NCI-H2029 treated with DMSO at 0.1 percent for 48 hours (cell line): ENCODE results near the gene CYP4V2.
A peak's percentile ranks its signal among the peaks of the same experiment; 100 is the strongest.

Experiments used
- DNase-seq: peaks from one replicate; lab custom pipeline; 2025; lab: John Stamatoyannopoulos, UW

CYP4V2 gene

GRCh38 chr4:186191200-186192065 is at the start of gene CYP4V2:
TSS of gene CYP4V2 (plus strand) at chr4:186191567. CDS start at chr4:186191824, 257 bp downstream.
- no peak for DNase-seq

DNA sequence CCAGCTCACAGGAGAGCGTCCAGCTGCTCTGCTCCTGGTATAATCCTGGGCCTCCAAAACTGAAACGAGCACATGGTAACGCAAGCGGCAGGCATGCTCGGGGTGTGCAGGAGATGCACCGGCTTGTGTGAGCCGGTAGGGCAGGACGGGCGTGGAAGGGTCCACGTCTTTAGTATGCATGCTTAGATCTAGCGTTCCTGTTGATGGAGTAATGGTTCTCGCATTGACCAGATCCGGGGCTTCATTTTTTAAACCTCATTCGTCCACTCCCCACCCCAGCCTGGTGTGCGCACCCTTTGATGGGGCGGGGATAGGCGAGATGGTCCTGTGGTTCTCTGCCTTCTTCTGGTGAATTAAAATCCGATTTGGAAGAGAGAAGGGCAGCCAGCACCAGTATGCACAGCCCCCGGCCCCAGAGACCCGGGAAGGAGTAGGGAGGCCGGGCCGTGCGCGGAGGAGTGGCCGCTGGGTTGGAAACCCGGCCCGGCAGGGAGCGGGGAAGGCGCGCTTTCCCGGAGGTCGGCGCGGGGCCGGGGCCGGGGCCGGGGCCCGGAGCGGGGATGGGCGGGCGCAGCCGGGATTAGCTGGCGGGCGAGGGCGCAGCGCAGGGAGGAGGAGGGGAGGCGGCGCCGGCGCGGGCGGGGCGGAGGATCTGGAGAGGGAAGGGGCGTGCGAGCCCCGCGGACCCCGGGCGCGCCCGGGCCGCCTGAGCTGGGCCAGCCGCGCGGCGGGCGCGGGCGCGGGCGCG is 47.0 kb upstream of the CYP4V2 start:
- no peak for DNase-seq

DNA sequence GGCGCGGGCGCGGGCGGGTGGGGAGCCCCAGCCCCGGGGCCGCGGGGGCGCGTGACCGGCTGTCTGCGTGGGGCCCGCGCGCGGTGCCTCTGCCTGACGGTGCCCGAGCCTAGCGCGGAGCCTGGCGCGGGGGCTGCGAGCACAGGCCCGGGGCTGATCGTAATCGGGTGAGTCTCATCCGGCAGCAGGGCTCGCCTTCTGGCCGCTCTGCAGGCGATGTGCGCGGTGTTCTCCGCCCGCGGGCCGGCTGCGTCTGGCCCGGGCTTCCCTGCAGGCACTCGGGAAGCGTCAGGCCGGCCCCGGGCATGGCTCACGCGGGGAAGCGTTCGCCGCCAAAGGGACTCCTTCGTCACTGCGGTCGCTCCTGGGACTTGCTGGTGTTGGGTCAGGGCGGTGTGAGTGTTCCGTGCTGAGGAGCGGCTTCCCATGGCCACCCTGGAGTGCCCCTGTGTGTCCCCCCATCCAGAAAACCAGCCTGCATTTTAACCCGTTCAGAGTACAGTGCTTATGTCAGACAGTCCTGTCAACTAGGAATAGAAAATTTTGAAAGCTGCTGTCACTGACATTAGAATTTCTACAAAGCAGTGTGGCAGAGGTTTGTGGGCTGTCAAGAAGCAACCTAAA is 46.3 kb upstream of the CYP4V2 start:
- no peak for DNase-seq

DNA sequence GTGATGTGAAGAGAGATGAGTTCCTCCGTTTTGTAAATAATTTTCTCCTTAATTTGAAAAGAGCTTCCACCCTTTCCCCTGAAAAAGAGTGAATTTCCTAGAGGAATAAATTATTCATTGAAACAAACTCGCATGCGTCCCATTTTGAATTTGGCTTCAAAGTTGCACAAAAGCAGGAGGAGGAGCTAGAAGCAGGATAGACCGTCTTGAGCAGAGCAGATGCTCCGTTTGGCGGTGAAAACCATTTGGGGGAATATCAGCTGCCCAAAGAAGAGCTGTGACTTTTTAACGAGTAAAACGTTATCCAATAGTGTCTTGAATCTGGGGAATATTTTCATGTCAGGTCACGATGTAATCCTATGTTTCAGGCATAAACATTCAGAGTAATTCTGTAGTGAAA is 44.9 kb upstream of the CYP4V2 start:
- DNase-seq = no peak

DNA sequence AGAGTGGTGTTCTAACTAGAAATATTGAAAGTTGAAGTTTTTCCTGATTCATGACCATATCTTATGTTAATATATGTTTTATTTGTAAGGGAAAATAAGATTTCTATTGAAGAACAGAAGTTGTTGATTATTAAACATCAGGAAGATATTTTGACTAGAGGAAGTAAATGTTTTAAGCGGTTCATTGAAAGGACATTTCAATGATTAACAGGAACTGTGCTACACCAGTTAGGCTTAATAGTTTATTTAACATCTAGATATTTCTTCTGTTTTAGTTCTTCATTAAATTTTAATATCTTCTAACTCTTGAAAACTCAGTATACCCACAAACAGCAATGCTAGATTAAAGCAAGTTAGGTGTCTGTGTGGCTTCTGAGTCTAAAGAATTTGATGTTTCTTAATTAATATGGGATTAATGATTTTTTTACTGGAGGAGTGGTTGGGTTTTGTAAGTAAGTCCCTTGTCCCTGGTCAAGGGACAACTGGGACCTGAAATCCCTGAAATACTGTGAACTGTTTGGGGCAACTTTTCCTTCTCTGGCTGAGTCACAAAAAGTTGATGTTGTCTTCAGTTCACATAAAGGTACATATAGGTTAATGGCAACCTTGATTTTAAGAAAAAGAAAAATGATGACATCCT is 42.9 kb upstream of the CYP4V2 start:
- no peak for DNase-seq

GRCh38 chr4:186149872-186150271 is 41.5 kb upstream of the CYP4V2 start:
- DNase-seq = no peak

- no peak for DNase-seq
Observed at GRCh38 chr4:186150926-186151325, 40.4 kb upstream of the CYP4V2 start.

DNA sequence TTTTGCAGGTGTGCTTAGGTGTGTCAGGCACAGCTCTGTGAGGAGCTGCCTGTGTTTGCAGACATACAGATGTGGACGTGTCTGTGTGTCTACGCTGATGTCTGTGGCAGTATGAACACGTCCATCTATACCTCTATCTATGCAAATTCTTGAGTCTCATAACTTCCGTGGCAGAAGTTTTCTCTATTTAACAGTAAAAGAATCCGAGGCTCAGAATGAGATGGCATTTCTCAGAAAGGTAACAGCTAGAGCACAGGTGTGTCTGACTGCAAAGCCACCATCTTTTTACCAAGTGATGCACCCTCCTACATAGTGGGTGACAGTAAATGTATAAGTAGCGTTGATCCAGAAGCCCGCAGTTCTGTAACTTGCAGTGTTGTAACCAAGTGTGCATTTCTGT is 39.9 kb upstream of the CYP4V2 start:
- DNase-seq = no peak

DNA sequence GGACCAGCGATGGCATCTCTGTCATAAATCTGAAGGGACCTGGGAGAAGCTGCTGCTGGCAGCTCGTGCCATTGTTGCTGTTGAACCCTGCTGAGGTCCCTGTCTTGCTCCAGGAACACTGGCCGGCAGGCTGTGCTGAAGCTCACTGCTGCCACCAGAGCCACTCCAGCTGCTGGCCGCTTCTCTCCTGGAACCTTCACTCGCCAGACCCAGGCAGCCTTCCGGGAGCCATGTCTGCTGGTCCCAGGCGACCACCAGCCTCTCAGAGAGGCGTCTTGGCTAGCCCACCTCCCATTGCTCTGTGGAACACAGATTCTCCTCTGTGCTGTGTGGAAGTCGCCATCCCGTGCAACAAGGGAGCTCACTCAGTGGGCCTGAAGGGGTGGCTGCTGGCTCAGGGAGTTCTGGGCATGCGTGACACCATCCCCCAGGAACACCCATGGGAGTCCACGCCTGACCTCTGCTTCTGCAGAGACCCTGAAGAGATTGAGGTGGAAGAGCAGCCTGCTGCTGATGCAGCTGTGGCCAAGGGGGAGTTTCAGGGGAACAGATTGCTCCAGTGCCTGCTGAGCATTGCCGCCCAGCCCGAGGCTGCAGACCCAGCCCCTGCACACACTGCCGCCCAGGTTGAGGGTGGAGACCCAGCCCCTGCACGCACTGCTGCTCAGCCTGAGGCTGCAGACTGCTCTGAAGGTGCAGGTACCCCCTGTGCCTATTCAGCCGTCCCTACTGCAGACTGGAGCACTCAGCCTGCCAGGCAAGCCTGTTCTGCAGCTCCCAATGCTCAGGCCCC is 33.1 kb upstream of the CYP4V2 start:
- DNase-seq = no peak

GRCh38 chr4:186158966-186159365 is 32.4 kb upstream of the CYP4V2 start:
- DNase-seq = no peak

GRCh38 chr4:186159613-186160012 is 31.8 kb upstream of the CYP4V2 start:
- no peak for DNase-seq

DNA sequence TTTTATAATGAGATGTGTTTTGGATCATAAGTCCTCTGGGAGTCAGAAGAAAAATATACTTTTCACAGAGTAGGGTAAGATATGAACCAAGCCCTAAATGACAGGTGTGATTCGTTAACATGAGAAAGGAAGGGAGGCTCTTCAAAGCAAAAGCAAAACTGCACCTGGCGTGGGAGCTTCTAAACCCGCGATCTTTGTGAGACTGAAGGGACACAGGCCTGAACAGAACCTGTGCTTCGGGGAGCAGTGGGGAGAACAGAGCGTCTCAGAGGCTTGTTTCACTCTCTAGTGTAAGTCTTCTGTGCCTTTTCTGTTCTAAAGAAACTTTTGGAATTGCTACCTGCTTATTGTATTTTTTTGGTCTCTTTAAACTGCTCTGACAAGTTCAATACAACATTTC is 30.2 kb upstream of the CYP4V2 start:
- DNase-seq = peak; percentile 64

DNA sequence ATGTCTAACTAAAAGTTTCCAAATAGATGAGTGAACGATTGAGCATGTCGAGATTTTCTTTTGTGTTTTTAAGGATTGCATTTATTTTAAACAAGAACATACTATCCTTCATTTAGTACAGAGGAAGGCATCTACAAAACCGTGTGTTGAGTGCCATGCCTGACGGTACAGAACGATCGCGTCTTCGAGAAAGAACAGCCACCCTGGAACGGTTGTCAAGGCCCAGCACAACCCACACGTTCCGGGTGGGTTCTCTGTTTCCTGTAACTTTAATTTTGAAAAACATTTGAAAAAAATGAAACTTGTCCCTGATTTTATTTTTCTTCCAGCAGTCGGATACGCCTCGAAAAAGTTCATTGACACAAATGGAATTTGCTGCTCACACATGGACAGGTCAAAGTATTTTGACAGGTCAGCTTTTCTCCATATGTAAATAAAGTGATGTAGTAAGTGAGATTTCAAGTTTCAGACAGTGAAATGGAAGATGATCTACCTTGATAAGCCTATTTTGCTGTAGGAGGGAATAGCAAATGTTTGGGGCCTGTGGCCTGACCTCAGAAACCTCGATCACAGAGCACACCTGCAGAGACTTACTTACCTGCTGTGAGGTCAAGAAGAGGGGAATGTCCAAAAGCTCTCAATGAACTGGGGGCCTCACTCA is 24.4 kb upstream of the CYP4V2 start:
- DNase-seq = no peak

DNA sequence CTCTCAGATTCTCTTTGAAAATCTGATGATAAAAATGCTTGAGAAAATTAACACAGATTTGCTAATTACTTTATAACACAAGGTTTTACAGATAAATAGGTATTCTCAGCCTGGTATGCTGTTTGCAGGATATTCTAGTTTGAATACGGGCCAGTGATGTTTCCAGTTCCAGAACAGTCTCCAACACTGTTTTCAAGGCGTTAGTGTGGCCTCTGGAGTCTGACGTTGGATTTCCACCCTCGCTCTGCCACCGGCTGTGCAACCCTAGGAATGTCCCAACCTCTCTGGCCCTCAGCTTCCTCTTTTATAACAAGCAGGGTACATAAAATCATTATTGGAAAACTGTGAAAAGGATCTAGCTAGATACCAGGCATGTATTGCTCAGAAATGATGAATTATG is 23.8 kb upstream of the CYP4V2 start:
- DNase-seq = no peak

DNA sequence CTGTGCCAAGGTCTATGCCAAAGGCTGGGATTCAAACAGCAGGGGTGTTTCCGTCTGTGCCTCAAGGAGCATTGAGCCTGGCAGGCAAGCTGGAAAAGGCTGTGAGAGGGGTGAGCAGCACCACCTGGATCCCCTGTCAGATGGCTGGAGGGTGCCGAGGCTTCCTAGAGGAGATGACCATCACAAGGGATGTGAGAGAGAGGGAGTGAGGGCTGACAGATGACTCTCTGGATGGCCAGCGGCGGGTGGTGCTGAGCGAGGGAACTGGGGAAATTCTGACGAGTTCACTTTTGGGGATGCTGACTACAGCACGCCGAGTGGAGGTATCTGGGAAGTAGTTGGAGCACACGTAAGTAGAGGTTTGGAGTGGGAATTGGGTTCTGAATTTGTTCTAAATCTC is 22.6 kb upstream of the CYP4V2 start:
- DNase-seq = no peak

DNA sequence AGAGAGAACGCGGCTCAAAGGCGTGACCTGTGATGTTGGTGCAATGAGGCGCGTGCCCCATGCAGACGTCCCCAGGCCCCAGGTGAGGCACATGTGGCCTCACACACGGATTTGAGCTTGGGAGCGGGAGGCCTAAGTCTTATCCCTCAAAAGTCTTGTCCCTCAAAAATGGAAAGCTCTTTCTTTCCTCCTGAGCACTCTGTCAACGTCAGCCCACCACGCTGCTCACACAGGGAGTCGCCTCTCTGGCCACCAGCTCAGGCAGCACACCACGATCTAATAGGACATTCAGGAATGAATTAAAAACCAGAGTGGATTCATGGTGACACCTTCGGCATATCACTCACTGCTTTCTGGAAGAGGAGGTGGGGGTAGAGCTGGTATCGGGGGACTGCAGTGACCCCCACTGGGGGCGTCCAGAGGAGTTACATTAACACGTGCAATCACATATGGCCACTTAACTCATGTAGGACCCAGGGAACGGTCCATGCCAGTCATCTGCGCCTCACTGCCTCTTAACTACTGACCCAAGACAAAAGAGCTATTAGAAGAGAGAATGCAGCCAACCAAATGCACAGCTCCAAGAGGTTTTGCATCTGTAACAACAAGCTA is 21.9 kb upstream of the CYP4V2 start:
- DNase-seq = no peak

- no peak for DNase-seq
Observed at GRCh38 chr4:186169945-186170802, 21.2 kb upstream of the CYP4V2 start.

DNA sequence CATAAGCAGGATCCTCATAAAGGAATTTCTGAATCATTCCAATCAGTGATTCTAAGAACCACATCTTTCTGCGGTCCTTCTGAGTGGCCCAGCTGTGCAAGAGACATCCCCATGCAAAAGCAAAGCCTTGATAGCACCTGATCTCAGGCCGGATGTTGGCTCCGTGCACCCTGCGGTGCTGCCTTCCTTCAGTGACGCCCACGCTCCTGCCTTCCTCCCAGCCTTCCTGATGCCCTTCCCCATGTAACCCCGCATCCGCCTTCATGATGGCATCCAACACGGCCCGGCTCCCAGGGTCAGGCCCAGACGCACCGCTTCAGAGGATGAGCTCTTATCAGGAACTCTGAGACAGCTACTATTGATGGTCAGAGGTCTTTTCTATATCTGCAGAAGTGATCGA is 20.4 kb upstream of the CYP4V2 start:
- DNase-seq = no peak

DNA sequence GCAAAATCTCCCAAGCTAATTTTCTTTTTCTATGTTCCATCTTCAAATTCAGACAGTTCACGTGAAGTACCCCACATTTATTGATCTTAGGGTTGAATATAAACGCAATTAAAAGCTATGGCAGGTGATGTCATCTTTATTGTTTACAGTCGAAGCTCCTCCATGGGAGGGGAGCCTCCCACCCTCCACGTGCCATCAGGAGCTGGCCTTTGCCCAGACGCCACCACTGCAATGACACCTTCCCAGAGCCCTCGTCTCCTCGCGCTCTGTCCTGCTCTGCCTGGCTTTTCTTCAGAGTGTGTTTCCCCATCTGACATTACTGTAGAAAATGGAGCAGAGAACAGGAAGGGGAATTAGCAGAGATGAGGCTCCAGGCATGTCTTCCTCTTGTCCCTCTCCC is 18.8 kb upstream of the CYP4V2 start:
- DNase-seq = no peak

DNA sequence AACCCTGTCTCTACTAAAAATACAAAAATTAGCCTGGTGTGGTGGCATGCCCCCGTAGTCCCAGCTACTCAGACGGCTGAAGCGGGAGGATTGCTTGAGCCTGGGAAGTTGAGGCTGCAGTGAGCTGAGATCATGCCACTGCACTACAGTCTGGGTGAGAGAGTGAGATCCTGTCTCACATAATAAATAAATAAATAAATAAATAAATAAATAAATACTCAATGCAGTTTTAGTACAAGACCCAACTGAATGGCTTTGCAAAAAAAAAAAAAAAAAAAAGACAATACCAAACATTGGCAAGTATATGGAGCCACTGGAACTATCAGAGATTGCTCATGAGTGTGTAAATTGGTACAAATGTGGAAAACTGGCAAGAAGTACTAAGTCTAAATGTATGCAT is 3.3 kb upstream of the CYP4V2 start:
- DNase-seq = no peak
